Gastrocnemius medialis (tissue), 4 donors: ENCODE data around the gene ERICH3.

Experiments
- POLR2A ChIP-seq, 2 donors: fragments of 450-650 bp; IDR thresholded peaks; one replicate each; pipeline ENCODE4 v1.6.1; 2017; ENCODE audit warnings: antibody characterized with exemption in 2 of 2, mild to moderate bottlenecking in 2 of 2, moderate library complexity in 2 of 2
- TF ChIP-seq, protein P1 (sequence below), 5 experiments: fragments of 450-650 bp in 3 of 5; fragments of 200-600 bp in 2 of 5; sonication (generic) in 2 of 5; IDR thresholded peaks in 4 of 5; conservative IDR thresholded peaks in 1 of 5; 1 replicate in 4 of 5; 2 replicates in 1 of 5; pipeline ENCODE4 v1.5.1; 2016 to 2019; ENCODE audit warnings: antibody characterized with exemption in 5 of 5, mild to moderate bottlenecking in 3 of 5, moderate library complexity in 3 of 5

DNA sequence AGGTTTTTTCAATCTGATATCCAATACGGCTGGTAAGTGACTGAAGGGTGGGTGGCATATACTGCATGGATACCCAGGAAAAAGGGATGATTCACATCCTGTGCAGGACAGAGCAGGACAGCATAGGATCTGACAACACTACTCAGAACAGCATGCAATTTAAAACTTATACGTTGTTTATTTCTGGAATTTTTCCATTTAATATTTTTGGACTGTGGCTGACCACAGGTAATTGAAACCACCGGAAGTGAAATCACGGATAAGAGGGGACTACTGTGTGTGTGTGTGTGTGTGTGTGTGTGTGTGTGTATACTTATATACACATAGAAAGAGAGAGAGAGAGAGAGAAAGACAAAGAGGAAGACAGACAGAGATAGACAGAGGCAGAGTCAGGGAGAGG, 23.0 kb downstream of the ERICH3 start:
- TF ChIP-seq, protein P1, sequence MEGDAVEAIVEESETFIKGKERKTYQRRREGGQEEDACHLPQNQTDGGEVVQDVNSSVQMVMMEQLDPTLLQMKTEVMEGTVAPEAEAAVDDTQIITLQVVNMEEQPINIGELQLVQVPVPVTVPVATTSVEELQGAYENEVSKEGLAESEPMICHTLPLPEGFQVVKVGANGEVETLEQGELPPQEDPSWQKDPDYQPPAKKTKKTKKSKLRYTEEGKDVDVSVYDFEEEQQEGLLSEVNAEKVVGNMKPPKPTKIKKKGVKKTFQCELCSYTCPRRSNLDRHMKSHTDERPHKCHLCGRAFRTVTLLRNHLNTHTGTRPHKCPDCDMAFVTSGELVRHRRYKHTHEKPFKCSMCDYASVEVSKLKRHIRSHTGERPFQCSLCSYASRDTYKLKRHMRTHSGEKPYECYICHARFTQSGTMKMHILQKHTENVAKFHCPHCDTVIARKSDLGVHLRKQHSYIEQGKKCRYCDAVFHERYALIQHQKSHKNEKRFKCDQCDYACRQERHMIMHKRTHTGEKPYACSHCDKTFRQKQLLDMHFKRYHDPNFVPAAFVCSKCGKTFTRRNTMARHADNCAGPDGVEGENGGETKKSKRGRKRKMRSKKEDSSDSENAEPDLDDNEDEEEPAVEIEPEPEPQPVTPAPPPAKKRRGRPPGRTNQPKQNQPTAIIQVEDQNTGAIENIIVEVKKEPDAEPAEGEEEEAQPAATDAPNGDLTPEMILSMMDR (IDR thresholded peaks at IDR 0.05 in 4 of 5, conservative IDR thresholded peaks at IDR 0.05 in 1 of 5): no peak
- no peak for TF ChIP-seq POLR2A (IDR thresholded peaks at IDR 0.05)
